BJ (cell line): ENCODE data around the gene GPHN. TPM values are rescaled to one million over a fixed set of nuclear protein-coding genes. Genes with fewer than 3 reads are reported as not detected.

Experiments used
- CTCF ChIA-PET: fragments of 350-600 bp; formaldehyde crosslinking; extraction: SDS; loops from one replicate; lab custom pipeline; 2021; ENCODE audit warnings: antibody characterized with exemption, inconsistent platforms; lab: Yijun Ruan, JAX
- POLR2A ChIA-PET: fragments of 300-600 bp; sonication (Branson Sonifier 250); formaldehyde crosslinking; extraction: SDS; loops from one replicate; lab custom pipeline; 2021; ENCODE audit warnings: antibody characterized with exemption; lab: Charles Lee
- DNase-seq: peaks from one replicate; pipeline ENCODE4 v3.0.0-alpha.2; 2011; ENCODE audit warnings: low read depth
- H3K27me3 ChIP-seq: 2 replicates; pipeline ENCODE4 v1.6.0; 2011; ENCODE audit warnings: low read length; ENCODE audit not compliant: control insufficient read depth, insufficient read depth
- H3K36me3 ChIP-seq: 2 replicates; pipeline ENCODE4 v1.5.1; 2011; ENCODE audit warnings: low read length; ENCODE audit not compliant: control insufficient read depth, insufficient read depth
- H3K4me3 ChIP-seq: 2 replicates; pipeline ENCODE4 v1.5.1; 2011; ENCODE audit warnings: low read depth, mild to moderate bottlenecking, control low read depth, low read length
- polyA plus RNA-seq: library from polyadenylated mRNA; depleted of rRNA; stranded (reverse); fragments of >200 nt; gene quantifications from 2 replicates; pipeline ENCODE4 v1.2.3, GENCODE V29; 2011
- TF ChIP-seq, protein P1 (sequence below): IDR thresholded peaks from 2 replicates; pipeline ENCODE4 v1.5.1; 2011; ENCODE audit warnings: low read depth, mild to moderate bottlenecking, control low read depth, inconsistent platforms, low read length, moderate library complexity; ENCODE audit not compliant: insufficient read depth

GPHN gene
- polyA plus RNA-seq, 1 experiment = 7.7 TPM

GRCh38 chr14:66979101-66979974, 471.4 kb downstream of the GPHN start:
- H3K4me3 ChIP-seq = no peak overlapping the region
- CTCF ChIA-PET = interaction anchor here (0.6 kb wide), 1 partner anchor 24 kb away, joined by 4 read pairs; no protein-coding TSS in a partner anchor
- POLR2A ChIA-PET = no interaction called here
- no peaks in the 10 kb centered on the region for H3K36me3 ChIP-seq
- H3K27me3 ChIP-seq = no peaks in the 10 kb centered on the region
- no peak for DNase-seq
- TF ChIP-seq, protein P1, sequence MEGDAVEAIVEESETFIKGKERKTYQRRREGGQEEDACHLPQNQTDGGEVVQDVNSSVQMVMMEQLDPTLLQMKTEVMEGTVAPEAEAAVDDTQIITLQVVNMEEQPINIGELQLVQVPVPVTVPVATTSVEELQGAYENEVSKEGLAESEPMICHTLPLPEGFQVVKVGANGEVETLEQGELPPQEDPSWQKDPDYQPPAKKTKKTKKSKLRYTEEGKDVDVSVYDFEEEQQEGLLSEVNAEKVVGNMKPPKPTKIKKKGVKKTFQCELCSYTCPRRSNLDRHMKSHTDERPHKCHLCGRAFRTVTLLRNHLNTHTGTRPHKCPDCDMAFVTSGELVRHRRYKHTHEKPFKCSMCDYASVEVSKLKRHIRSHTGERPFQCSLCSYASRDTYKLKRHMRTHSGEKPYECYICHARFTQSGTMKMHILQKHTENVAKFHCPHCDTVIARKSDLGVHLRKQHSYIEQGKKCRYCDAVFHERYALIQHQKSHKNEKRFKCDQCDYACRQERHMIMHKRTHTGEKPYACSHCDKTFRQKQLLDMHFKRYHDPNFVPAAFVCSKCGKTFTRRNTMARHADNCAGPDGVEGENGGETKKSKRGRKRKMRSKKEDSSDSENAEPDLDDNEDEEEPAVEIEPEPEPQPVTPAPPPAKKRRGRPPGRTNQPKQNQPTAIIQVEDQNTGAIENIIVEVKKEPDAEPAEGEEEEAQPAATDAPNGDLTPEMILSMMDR = no peak

DNA sequence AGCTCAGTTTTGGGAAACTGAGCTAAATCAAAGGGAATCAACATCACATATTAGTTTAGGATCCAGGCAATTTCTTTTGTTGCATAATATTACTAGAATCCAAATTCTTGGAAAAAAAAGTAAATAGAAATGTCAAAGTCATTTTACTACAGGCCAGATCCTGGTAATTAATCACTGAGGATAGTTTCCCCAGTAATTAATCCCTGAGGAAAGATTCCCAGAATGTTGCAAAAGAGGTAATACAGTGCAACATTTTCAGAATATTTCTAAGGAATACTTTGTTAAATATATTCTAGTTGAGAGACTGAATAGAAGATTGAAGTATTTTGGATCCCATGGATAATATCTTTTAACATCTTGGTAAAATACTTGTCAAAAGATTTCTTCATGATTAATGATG, 474.3 kb downstream of the GPHN start:
- POLR2A ChIA-PET = no interaction called here
- H3K4me3 ChIP-seq = no peak overlapping the region
- TF ChIP-seq, protein P1 = no peak
- DNase-seq = no peak
- H3K27me3 ChIP-seq = no peaks in the 10 kb centered on the region
- H3K36me3 ChIP-seq = no peaks in the 10 kb centered on the region
- CTCF ChIA-PET = no interaction called here

- POLR2A ChIA-PET = no interaction called here
- CTCF ChIA-PET = no interaction called here
- Histone ChIP-seq H3K27me3 (no peaks in the 10 kb centered on the region), H3K36me3 (no peaks in the 10 kb centered on the region), H3K4me3 (no peak overlapping the region)
- no peak for DNase-seq
- TF ChIP-seq, protein P1 = no peak
Observed at GRCh38 chr14:66992776-66993175, 484.8 kb downstream of the GPHN start.

DNA sequence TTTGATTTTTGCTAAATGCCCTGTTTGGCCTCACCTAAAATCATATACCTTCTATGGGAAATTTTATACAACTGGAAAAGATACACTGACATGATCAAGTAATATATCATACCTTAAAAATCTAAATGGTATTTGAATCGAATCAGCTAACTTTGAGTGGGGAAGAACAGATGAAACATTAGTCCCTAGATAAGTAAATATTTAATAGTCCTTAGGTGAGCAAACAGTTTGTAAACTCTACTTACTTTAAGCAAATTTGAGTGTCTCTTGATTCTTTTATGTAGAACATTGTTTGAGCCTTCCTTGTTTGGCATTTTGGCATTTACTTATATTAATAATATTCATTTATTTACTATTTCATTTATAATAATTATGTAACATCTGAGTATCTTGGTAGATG, 485.6 kb downstream of the GPHN start:
- CTCF ChIA-PET = no interaction called here
- DNase-seq = no peak
- TF ChIP-seq, protein P1 = no peak
- POLR2A ChIA-PET = no interaction called here
- Histone ChIP-seq H3K27me3 (no peaks in the 10 kb centered on the region), H3K4me3 (no peak overlapping the region), H3K36me3 (no peaks in the 10 kb centered on the region)

GRCh38 chr14:66998013-66998412, 490.1 kb downstream of the GPHN start:
- CTCF ChIA-PET = interaction anchor here (0.6 kb wide), 1 partner anchor 122 kb away, joined by 3 read pairs; no protein-coding TSS in a partner anchor
- TF ChIP-seq, protein P1 = no peak
- no peak for DNase-seq
- H3K36me3 ChIP-seq = no peaks in the 10 kb centered on the region
- POLR2A ChIA-PET = no interaction called here
- no peak overlapping the region for H3K4me3 ChIP-seq
- no peaks in the 10 kb centered on the region for H3K27me3 ChIP-seq
